GM12801 (cell line): ENCODE results near the gene STK39.

ENCODE experiments used
- TF ChIP-seq, protein P1 (sequence below): IDR thresholded peaks from one replicate; pipeline ENCODE4 v1.5.1; 2011; ENCODE audit warnings: control low read depth; ENCODE audit not compliant: insufficient read length; ENCODE audit errors: extremely low read depth

Gene STK39

GRCh38 chr2:168058675-168059074, 188.7 kb downstream of the STK39 start:
- TF ChIP-seq, protein P1, sequence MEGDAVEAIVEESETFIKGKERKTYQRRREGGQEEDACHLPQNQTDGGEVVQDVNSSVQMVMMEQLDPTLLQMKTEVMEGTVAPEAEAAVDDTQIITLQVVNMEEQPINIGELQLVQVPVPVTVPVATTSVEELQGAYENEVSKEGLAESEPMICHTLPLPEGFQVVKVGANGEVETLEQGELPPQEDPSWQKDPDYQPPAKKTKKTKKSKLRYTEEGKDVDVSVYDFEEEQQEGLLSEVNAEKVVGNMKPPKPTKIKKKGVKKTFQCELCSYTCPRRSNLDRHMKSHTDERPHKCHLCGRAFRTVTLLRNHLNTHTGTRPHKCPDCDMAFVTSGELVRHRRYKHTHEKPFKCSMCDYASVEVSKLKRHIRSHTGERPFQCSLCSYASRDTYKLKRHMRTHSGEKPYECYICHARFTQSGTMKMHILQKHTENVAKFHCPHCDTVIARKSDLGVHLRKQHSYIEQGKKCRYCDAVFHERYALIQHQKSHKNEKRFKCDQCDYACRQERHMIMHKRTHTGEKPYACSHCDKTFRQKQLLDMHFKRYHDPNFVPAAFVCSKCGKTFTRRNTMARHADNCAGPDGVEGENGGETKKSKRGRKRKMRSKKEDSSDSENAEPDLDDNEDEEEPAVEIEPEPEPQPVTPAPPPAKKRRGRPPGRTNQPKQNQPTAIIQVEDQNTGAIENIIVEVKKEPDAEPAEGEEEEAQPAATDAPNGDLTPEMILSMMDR, result no peak

DNA sequence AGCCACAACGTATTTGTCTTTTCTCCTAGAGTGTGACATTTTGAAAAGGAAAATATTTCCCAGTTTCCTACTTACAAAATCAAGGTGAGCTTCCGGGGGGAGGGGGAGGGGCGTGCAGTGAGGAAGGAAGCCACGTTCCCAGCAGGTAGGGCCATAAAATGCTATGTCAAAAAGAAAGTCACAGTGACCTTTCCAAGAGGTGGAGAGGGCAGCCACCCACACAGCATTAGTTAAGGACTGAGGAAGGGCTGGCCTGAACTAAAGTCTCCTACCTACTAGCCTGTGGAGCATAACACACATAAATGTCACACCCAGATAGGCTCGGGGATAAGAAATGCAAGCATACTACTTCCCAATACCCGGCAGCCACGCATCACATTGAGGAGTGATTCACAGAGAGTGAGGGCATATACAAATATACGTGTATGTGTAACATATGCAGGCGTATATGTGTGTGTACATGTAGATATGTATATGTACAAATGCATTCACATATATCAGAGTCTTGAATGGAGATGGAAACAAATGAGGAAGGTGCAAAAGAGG, 191.1 kb downstream of the STK39 start:
- TF ChIP-seq, protein P1, result no peak

DNA sequence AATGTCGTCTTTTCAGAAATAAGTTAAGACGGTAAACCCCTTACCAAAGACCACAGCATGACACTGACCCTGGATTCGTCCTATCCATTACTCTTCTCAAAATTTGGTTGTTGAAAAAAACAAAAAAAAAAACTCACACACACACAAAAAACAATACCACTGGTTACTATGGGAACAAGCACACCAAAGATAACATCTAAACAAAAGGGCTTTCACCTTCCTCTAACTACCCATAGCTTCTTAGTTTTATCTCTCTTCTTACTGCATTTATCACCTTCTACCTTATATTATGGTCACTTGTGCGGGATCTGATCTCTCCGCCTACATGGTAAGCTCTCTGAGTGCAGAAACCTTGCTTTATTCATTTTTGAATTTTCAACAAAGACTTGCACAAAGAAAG, 192.7 kb downstream of the STK39 start:
- TF ChIP-seq, protein P1, result no peak

DNA sequence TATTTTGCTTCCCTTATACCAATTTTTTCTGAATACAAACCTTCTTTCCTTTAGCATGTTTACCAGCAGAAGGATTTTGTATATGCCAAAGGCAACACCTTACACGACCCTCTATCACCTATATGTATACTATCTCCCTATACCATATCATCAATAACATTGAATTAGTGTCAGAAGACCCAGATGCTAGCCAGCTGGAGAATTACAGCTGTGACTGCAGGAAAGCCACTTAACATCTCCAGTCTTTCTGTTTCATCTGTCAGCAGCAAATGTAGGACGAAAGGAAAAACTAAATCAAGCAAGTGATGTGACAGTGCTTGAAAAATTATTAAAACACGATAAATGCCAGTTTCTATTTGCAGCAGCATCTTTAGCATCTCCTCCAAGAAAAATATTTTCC, 193.7 kb downstream of the STK39 start:
- TF ChIP-seq, protein P1, result no peak

DNA sequence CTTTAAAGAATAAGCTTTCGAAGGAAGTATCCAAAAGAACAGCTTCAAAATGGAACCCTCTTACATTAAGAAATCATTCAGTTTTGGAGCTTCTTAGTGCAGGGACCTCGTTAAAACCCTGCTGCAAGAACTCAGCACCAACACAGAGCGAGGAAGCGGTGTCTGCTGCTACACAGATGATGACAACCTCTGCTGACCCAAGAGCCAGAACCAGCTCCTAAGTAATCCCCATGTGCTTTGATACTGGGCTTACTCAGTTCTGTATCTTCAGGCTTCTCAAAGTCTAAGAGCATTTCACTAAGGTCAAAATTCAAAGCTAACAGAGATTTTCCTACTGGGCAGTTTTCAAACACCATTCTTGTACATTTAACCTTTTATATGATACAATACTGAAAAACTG, 194.6 kb downstream of the STK39 start:
- TF ChIP-seq, protein P1, result no peak

GRCh38 chr2:168050377-168050776, 197.0 kb downstream of the STK39 start:
- TF ChIP-seq, protein P1, result no peak

GRCh38 chr2:168049609-168050008, 197.8 kb downstream of the STK39 start:
- TF ChIP-seq, protein P1, result no peak

GRCh38 chr2:168047091-168047690, 200.2 kb downstream of the STK39 start:
- TF ChIP-seq, protein P1, result no peak
